OCI-LY7 (cell line): ENCODE results near the gene KDM3A. TPM values are rescaled to one million over a fixed set of nuclear protein-coding genes. Genes with fewer than 3 reads are reported as not detected.

Source experiments
- BruUV-seq: library from RNA; stranded (reverse); fragments of 400-500 nt; replicated peaks from 2 replicates; lab custom pipeline; 2021; lab: Mats Ljungman, UMichigan
- CTCF ChIA-PET: fragments of 300-600 bp; sonication (Branson Sonifier 250); formaldehyde crosslinking; loops from one replicate; lab custom pipeline; 2022; ENCODE audit warnings: antibody characterized with exemption; ENCODE audit not compliant: unreplicated experiment; lab: Charles Lee
- POLR2A ChIA-PET: fragments of 300-600 bp; sonication (Branson Sonifier 250); formaldehyde crosslinking; loops from one replicate; lab custom pipeline; 2022; ENCODE audit warnings: antibody characterized with exemption; lab: Charles Lee
- DNase-seq: peaks from one replicate; pipeline ENCODE4 v3.0.0-alpha.2; 2015; ENCODE audit warnings: low spot score
- H2AFZ ChIP-seq: fragments of 200-600 bp; sonication (generic), shearing (Covaris generic); 2 replicates; pipeline ENCODE4 v1.6.1; 2014; ENCODE audit warnings: mild to moderate bottlenecking, antibody characterized with exemption, low read length, moderate library complexity
- H3K27ac ChIP-seq: fragments of 200-600 bp; sonication (generic); 2 replicates; pipeline ENCODE4 v1.5.1; 2014; ENCODE audit warnings: mixed run types, low read depth, mild to moderate bottlenecking, moderate library complexity, low read length, inconsistent platforms; ENCODE audit not compliant: poor library complexity, severe bottlenecking
- H3K36me3 ChIP-seq: fragments of 200-600 bp; sonication (generic); 2 replicates; pipeline ENCODE4 v1.6.1; 2014; ENCODE audit warnings: mild to moderate bottlenecking, antibody characterized with exemption, low read length, moderate library complexity, mixed read lengths; ENCODE audit not compliant: insufficient read depth
- H3K4me1 ChIP-seq: fragments of 200-600 bp; sonication (generic); 2 replicates; pipeline ENCODE4 v1.5.1; 2014; ENCODE audit warnings: mild to moderate bottlenecking, low read length; ENCODE audit not compliant: insufficient read depth, poor library complexity, severe bottlenecking
- H3K4me2 ChIP-seq: fragments of 200-600 bp; sonication (generic); 2 replicates; pipeline ENCODE4 v1.6.1; 2014; ENCODE audit warnings: mild to moderate bottlenecking, low read length
- H3K4me3 ChIP-seq: fragments of 200-600 bp; sonication (generic); 2 replicates; pipeline ENCODE4 v1.5.1; 2014; ENCODE audit warnings: mild to moderate bottlenecking, low read depth, low read length; ENCODE audit not compliant: poor library complexity, severe bottlenecking
- H3K79me2 ChIP-seq: fragments of 200-600 bp; sonication (generic); 2 replicates; pipeline ENCODE4 v1.6.1; 2016; ENCODE audit warnings: low read depth, mild to moderate bottlenecking, low read length, moderate library complexity, mixed read lengths; ENCODE audit not compliant: insufficient read depth
- H3K9me2 ChIP-seq: fragments of 200-600 bp; sonication (generic); 2 replicates; pipeline ENCODE4 v1.6.1; 2016; ENCODE audit warnings: mild to moderate bottlenecking, low read length, mixed read lengths; ENCODE audit not compliant: insufficient read depth
- H3K9me3 ChIP-seq: fragments of 200-600 bp; sonication (generic); 2 replicates; pipeline ENCODE4 v1.6.1; 2014; ENCODE audit warnings: mild to moderate bottlenecking, mixed run types, low read length, mixed read lengths
- H4K20me1 ChIP-seq: fragments of 200-600 bp; sonication (generic); 2 replicates; pipeline ENCODE4 v1.6.1; 2014; ENCODE audit warnings: mild to moderate bottlenecking, antibody characterized with exemption, low read length, moderate library complexity, mixed read lengths; ENCODE audit not compliant: insufficient read depth
- EZH2phosphoT487 ChIP-seq: fragments of 200-600 bp; sonication (generic); IDR thresholded peaks from 2 replicates; pipeline ENCODE4 v1.6.1; 2018; ENCODE audit warnings: low read depth, borderline replicate concordance, mild to moderate bottlenecking, mixed run types, antibody characterized with exemption, low read length, moderate library complexity, mixed read lengths
- intact Hi-C: fragments of 100-400 bp; cut with micrococcal nuclease; formaldehyde crosslinking; loops from one replicate; pipeline ENCODE4 v1.10.0; 2022; ENCODE audit not compliant: unreplicated experiment
- total RNA-seq, 2 experiments: library from RNA; depleted of rRNA in 1 of 2; stranded (reverse); fragments of >200 nt in 1 of 2; shearing (Covaris generic) in 1 of 2; gene quantifications; 2 replicates each; pipeline ENCODE4 v1.2.3, GENCODE V29; 2014 to 2022
- TF ChIP-seq, protein P1 (sequence below): fragments of 200-600 bp; sonication (generic); conservative IDR thresholded peaks from 2 replicates; pipeline ENCODE4 v1.5.1; 2014; ENCODE audit warnings: mild to moderate bottlenecking, antibody characterized with exemption, low read length, moderate library complexity, mixed read lengths

The KDM3A gene
- total RNA-seq, 2 experiments from 2014 or later = 14.5 to 55.7 TPM

DNA sequence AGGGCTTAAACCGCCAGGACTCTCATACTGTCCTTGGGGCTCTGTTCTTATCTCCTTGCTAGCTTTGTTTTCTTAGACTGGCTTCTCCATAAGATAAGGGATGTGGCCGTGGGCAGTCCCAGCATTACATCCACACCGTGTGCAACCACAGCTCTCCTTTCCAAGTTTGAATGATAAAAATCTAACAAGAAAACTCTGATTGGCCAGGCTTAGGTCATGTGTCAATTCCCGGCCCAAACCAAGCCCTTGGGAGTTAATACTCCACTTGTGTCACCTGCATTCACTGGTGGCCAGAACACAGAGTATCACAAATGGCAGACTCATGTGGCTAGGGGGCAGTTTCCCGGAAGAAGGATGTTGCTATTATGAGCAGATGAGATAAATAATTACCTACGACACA is 43.2 kb upstream of the KDM3A start:
- CTCF ChIA-PET = no interaction called here
- Histone ChIP-seq H4K20me1 (no peaks in the 10 kb centered on the region), H3K4me3 (no peak overlapping the region), H3K79me2 (no peaks in the 10 kb centered on the region), H3K36me3 (no peaks in the 10 kb centered on the region), H3K9me2 (no peaks in the 10 kb centered on the region), H3K27ac (no peak overlapping the region), H3K9me3 (no peaks in the 10 kb centered on the region), H2AFZ (peak overlapping the region; percentile 59), H3K4me2 (0 out of 2 replicates have a peak overlapping the region, but pooled peaks have one; percentile 9), H3K4me1 (peaks cover 25% of the 10 kb centered on the region)
- intact Hi-C loops = no loop called here
- TF ChIP-seq EZH2phosphoT487 = no peak
- TF ChIP-seq, protein P1, sequence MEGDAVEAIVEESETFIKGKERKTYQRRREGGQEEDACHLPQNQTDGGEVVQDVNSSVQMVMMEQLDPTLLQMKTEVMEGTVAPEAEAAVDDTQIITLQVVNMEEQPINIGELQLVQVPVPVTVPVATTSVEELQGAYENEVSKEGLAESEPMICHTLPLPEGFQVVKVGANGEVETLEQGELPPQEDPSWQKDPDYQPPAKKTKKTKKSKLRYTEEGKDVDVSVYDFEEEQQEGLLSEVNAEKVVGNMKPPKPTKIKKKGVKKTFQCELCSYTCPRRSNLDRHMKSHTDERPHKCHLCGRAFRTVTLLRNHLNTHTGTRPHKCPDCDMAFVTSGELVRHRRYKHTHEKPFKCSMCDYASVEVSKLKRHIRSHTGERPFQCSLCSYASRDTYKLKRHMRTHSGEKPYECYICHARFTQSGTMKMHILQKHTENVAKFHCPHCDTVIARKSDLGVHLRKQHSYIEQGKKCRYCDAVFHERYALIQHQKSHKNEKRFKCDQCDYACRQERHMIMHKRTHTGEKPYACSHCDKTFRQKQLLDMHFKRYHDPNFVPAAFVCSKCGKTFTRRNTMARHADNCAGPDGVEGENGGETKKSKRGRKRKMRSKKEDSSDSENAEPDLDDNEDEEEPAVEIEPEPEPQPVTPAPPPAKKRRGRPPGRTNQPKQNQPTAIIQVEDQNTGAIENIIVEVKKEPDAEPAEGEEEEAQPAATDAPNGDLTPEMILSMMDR = no peak
- DNase-seq = peak; percentile 10
- POLR2A ChIA-PET = no interaction called here
- BruUV-seq = no TSS peak

DNA sequence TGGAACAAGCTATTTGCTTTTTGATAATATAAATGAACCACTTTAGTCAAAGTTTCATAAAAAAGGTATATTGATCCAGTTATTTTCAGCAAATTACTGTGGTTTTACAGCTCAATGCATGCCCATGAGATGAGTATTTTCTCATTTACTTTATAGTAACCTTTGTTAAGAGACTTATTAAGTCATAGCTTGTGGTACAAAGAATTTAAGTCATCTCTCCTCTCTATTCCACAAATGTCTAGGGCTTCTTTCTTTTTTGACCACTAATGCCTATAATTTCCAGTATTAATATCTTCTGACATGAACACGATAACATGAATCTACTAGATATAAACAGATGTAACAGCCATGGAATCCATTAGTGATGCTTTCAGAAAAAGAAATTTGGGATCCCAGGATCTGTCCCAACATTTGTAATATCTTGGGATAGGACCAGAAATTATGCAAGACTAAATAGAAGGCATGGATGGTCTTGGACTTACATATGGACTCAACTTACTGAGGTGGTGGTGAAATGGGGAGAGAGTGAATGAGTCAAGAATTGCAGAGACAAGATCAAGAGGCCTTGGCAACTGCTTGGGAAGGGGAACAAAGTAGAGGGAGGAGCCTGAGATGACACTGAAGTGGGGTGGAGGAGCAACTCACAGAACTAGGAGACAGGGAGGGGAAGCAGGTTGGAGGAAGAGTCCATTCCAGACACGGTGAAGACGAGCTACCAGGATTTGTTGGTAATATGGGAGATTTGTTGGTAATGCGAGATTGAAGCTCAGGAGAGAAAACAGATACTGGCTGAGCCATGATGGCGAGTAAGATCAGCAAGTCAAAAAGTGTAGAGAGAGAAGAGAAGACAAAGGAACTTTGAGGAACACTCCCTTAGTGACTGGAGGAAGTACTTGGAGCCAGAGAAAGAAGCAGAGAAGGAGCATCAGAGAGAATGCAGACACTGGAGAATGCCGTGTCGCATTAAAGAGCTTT is 42.4 kb upstream of the KDM3A start:
- no peaks in the 10 kb centered on the region for H4K20me1 ChIP-seq
- H3K9me3 ChIP-seq = no peaks in the 10 kb centered on the region
- H3K9me2 ChIP-seq = no peaks in the 10 kb centered on the region
- ChIA-PET CTCF (no interaction called here), POLR2A (interaction anchor here (1.4 kb wide), 1 partner anchor 23 kb away, joined by 3 read pairs; no protein-coding TSS in a partner anchor)
- BruUV-seq = no TSS peak
- H3K4me2 ChIP-seq = no peak overlapping the region
- DNase-seq = no peak
- peak overlapping the region; percentile 59 for H2AFZ ChIP-seq
- TF ChIP-seq, protein P1 = no peak
- H3K4me3 ChIP-seq = no peak overlapping the region
- H3K4me1 ChIP-seq = peaks cover 19% of the 10 kb centered on the region
- H3K36me3 ChIP-seq = no peaks in the 10 kb centered on the region
- no peak overlapping the region for H3K27ac ChIP-seq
- H3K79me2 ChIP-seq = no peaks in the 10 kb centered on the region
- intact Hi-C loops = no loop called here

DNA sequence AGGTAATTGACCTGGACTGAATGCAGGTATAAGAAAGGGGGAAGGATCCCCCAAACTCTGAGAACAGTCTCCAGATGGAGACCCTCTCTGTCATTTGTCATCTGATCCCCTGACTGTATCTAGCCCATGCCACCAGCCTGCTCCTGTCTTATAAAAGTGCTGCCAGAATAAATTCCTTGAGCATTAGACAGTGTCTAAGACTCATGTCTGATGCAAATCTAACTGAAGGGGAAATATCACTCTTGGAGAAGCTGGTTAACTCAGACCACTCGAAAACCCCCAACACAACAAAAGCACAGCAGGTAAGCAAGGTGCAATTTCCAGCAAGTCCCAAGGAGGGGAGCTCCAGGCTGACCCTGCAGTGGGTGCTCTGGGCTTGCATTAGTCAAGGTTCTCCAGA is 40.9 kb upstream of the KDM3A start:
- H3K27ac ChIP-seq = no peak overlapping the region
- no peak overlapping the region for H2AFZ ChIP-seq
- intact Hi-C loops = no loop called here
- DNase-seq = no peak
- POLR2A ChIA-PET = interaction anchor here (1.2 kb wide), 1 partner anchor 14 kb away, joined by 3 read pairs; no protein-coding TSS in a partner anchor
- H3K4me2 ChIP-seq = no peak overlapping the region
- no peaks in the 10 kb centered on the region for H3K9me2 ChIP-seq
- no TSS peak for BruUV-seq
- H3K4me1 ChIP-seq = peaks cover 16% of the 10 kb centered on the region
- H3K9me3 ChIP-seq = no peaks in the 10 kb centered on the region
- H3K4me3 ChIP-seq = no peak overlapping the region
- no peaks in the 10 kb centered on the region for H3K36me3 ChIP-seq
- no peaks in the 10 kb centered on the region for H3K79me2 ChIP-seq
- H4K20me1 ChIP-seq = no peaks in the 10 kb centered on the region
- CTCF ChIA-PET = no interaction called here
- TF ChIP-seq EZH2phosphoT487 = no peak
- TF ChIP-seq, protein P1 = no peak
